Measurements from ENCODE around the gene PPP1R1B. TPM values are rescaled to one million over a fixed set of nuclear protein-coding genes. Genes with fewer than 3 reads are reported as not detected.

The PPP1R1B gene
- total RNA-seq, 1 donor: not detected

DNA sequence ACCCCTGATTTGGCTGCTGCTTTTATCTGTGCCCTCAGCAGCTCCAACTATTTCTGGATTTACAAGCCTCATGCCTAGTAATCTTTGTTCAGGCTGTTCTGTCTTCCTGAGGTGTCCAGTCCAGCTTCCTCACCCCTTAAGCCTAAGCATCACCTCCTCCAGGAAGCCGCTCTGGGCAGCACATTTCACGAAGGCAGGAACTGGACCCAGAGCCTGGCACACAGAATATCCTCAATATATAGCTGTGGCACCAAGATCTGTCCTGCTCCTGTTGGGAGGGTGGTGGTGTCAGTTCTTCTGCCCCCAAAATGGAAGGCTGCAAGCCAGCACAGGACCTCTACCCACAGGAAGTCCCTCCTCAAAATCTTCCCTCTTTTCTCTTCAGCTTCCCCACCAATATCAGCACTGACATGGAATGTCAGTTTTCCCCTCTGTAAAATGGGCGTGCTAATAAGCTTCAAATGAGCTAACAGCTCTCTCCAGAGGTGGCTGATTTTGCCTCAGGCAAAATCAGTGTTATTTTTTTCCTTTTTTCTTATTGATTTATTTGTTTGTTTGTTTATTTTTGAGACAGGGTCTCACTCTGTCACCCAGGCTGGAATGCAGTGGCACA is 12.1 kb upstream of the PPP1R1B start:
- Histone ChIP-seq H3K36me3 (ENCODE audit: insufficient read depth, low read length) (no peaks in the 10 kb centered on the region), H3K4me1 (ENCODE audit: insufficient read depth, low read length) (no peaks in the 10 kb centered on the region), H3K9me3 (ENCODE audit: low read depth, low read length) (no peaks in the 10 kb centered on the region), H2AFZ (ENCODE audit: low read length) (no peak overlapping the region), H4K20me1 (ENCODE audit: insufficient read depth, low read length) (no peaks in the 10 kb centered on the region), H3K79me2 (ENCODE audit: insufficient read depth, low read length) (no peaks in the 10 kb centered on the region), H3K4me2 (ENCODE audit: insufficient read depth, low read length) (no peak overlapping the region), H3K4me3 (ENCODE audit: insufficient read depth, low read length) (no peak overlapping the region), H3K27ac (ENCODE audit: low read depth, low read length) (no peak overlapping the region), H3K27me3 (ENCODE audit: insufficient read depth, low read length) (peaks cover 35% of the 10 kb centered on the region)
- no peak for DNase-seq (ENCODE audit: insufficient read length, low spot score, missing footprints)
- TF ChIP-seq, protein P1, sequence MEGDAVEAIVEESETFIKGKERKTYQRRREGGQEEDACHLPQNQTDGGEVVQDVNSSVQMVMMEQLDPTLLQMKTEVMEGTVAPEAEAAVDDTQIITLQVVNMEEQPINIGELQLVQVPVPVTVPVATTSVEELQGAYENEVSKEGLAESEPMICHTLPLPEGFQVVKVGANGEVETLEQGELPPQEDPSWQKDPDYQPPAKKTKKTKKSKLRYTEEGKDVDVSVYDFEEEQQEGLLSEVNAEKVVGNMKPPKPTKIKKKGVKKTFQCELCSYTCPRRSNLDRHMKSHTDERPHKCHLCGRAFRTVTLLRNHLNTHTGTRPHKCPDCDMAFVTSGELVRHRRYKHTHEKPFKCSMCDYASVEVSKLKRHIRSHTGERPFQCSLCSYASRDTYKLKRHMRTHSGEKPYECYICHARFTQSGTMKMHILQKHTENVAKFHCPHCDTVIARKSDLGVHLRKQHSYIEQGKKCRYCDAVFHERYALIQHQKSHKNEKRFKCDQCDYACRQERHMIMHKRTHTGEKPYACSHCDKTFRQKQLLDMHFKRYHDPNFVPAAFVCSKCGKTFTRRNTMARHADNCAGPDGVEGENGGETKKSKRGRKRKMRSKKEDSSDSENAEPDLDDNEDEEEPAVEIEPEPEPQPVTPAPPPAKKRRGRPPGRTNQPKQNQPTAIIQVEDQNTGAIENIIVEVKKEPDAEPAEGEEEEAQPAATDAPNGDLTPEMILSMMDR (IDR thresholded peaks at IDR 0.05; ENCODE audit: extremely low read depth, low read depth, low read length): no peak

- no peak for DNase-seq (ENCODE audit: insufficient read length, low spot score, missing footprints)
- no peaks in the 10 kb centered on the region for H3K79me2 ChIP-seq (ENCODE audit: insufficient read depth, low read length)
- no peaks in the 10 kb centered on the region for H3K36me3 ChIP-seq (ENCODE audit: insufficient read depth, low read length)
- H3K4me3 ChIP-seq (ENCODE audit: insufficient read depth, low read length): no peak overlapping the region
- H3K4me2 ChIP-seq (ENCODE audit: insufficient read depth, low read length): no peak overlapping the region
- H2AFZ ChIP-seq (ENCODE audit: low read length): no peak overlapping the region
- no peaks in the 10 kb centered on the region for H3K4me1 ChIP-seq (ENCODE audit: insufficient read depth, low read length)
- H4K20me1 ChIP-seq (ENCODE audit: insufficient read depth, low read length): no peaks in the 10 kb centered on the region
- H3K9me3 ChIP-seq (ENCODE audit: low read depth, low read length): no peaks in the 10 kb centered on the region
- H3K27ac ChIP-seq (ENCODE audit: low read depth, low read length): no peak overlapping the region
- H3K27me3 ChIP-seq (ENCODE audit: insufficient read depth, low read length): peaks cover 32% of the 10 kb centered on the region
- TF ChIP-seq, protein P1 (IDR thresholded peaks at IDR 0.05; ENCODE audit: extremely low read depth, low read depth, low read length): no peak
Observed at GRCh38 chr17:39615434-39615833, 11.3 kb upstream of the PPP1R1B start.

- TF ChIP-seq, protein P1 (IDR thresholded peaks at IDR 0.05; ENCODE audit: extremely low read depth, low read depth, low read length): no peak
- Histone ChIP-seq H3K79me2 (ENCODE audit: insufficient read depth, low read length) (no peaks in the 10 kb centered on the region), H4K20me1 (ENCODE audit: insufficient read depth, low read length) (no peaks in the 10 kb centered on the region), H3K4me2 (ENCODE audit: insufficient read depth, low read length) (peak overlapping the region; percentile 95), H3K9me3 (ENCODE audit: low read depth, low read length) (no peaks in the 10 kb centered on the region), H3K4me1 (ENCODE audit: insufficient read depth, low read length) (peaks cover under 1% of the 10 kb centered on the region), H2AFZ (ENCODE audit: low read length) (no peak overlapping the region), H3K36me3 (ENCODE audit: insufficient read depth, low read length) (no peaks in the 10 kb centered on the region), H3K4me3 (ENCODE audit: insufficient read depth, low read length) (peak overlapping the region; percentile 72), H3K27ac (ENCODE audit: low read depth, low read length) (no peak overlapping the region), H3K27me3 (ENCODE audit: insufficient read depth, low read length) (peaks cover 30% of the 10 kb centered on the region)
- no peak for DNase-seq (ENCODE audit: insufficient read length, low spot score, missing footprints)
Observed at GRCh38 chr17:39617100-39617445, 9.7 kb upstream of the PPP1R1B start.

- peaks cover 29% of the 10 kb centered on the region for H3K27me3 ChIP-seq (ENCODE audit: insufficient read depth, low read length)
- H3K4me3 ChIP-seq (ENCODE audit: insufficient read depth, low read length): peak overlapping the region; percentile 72
- peak overlapping the region; percentile 95 for H3K4me2 ChIP-seq (ENCODE audit: insufficient read depth, low read length)
- no peaks in the 10 kb centered on the region for H3K36me3 ChIP-seq (ENCODE audit: insufficient read depth, low read length)
- H4K20me1 ChIP-seq (ENCODE audit: insufficient read depth, low read length): no peaks in the 10 kb centered on the region
- no peak overlapping the region for H2AFZ ChIP-seq (ENCODE audit: low read length)
- no peaks in the 10 kb centered on the region for H3K9me3 ChIP-seq (ENCODE audit: low read depth, low read length)
- TF ChIP-seq, protein P1 (IDR thresholded peaks at IDR 0.05; ENCODE audit: extremely low read depth, low read depth, low read length): no peak
- H3K79me2 ChIP-seq (ENCODE audit: insufficient read depth, low read length): no peaks in the 10 kb centered on the region
- H3K27ac ChIP-seq (ENCODE audit: low read depth, low read length): no peak overlapping the region
- peaks cover 5% of the 10 kb centered on the region for H3K4me1 ChIP-seq (ENCODE audit: insufficient read depth, low read length)
- peak; percentile 99 for DNase-seq (ENCODE audit: insufficient read length, low spot score, missing footprints)
Observed at GRCh38 chr17:39617446-39618245, 9.1 kb upstream of the PPP1R1B start.
